UCSD-AML1 (cell line): Measurements from ENCODE around the gene KLHL25.
"Not testable (repeated sequence)": the region's sequence is repeated elsewhere in the genome, so short reads cannot be mapped to it uniquely, and the experiment has no call there.

Experiments used
- DNase-seq: peaks from one replicate; lab custom pipeline; 2025; ENCODE audit not compliant: unreplicated experiment; lab: John Stamatoyannopoulos, UW

Gene KLHL25

GRCh38 chr15:85804481-85805170 is 9.9 kb upstream of the KLHL25 start:
- no peak for DNase-seq

GRCh38 chr15:85802617-85803016 is 7.9 kb upstream of the KLHL25 start:
- not testable (repeated sequence) for DNase-seq

GRCh38 chr15:85800478-85801123 is 5.9 kb upstream of the KLHL25 start:
- DNase-seq = no peak

- DNase-seq = not testable (repeated sequence)
Observed at GRCh38 chr15:85796371-85796770, 1.6 kb upstream of the KLHL25 start.

- DNase-seq = no peak
Observed at GRCh38 chr15:85795337-85796305, 896 bp upstream of the KLHL25 start.

GRCh38 chr15:85793641-85794597 is 806 bp downstream of the KLHL25 start:
- peak; percentile 27 for DNase-seq

GRCh38 chr15:85792912-85793590 is 1.7 kb downstream of the KLHL25 start:
- DNase-seq = no peak

GRCh38 chr15:85792102-85792731 is 2.5 kb downstream of the KLHL25 start:
- no peak for DNase-seq

GRCh38 chr15:85789496-85789875 is 5.2 kb downstream of the KLHL25 start:
- DNase-seq = no peak

GRCh38 chr15:85788771-85789495 is 5.8 kb downstream of the KLHL25 start:
- no peak for DNase-seq

GRCh38 chr15:85786781-85787114 is 8.0 kb downstream of the KLHL25 start:
- DNase-seq = no peak

- no peak for DNase-seq
Observed at GRCh38 chr15:85785887-85786780, 8.6 kb downstream of the KLHL25 start.

- no peak for DNase-seq
Observed at GRCh38 chr15:85782064-85782463, 12.7 kb downstream of the KLHL25 start.

GRCh38 chr15:85781099-85781498 is 13.6 kb downstream of the KLHL25 start:
- no peak for DNase-seq

GRCh38 chr15:85780225-85780985 is 14.3 kb downstream of the KLHL25 start:
- DNase-seq = no peak

GRCh38 chr15:85779249-85779648 is 15.5 kb downstream of the KLHL25 start:
- no peak for DNase-seq

- no peak for DNase-seq
Observed at GRCh38 chr15:85778107-85778776, 16.5 kb downstream of the KLHL25 start.
